Heart left ventricle (tissue), 16 donors: ENCODE data around the gene ALDH9A1. TPM values are rescaled to one million over a fixed set of nuclear protein-coding genes. Genes with fewer than 3 reads are reported as not detected.
"Not testable (repeated sequence)": the region's sequence is repeated elsewhere in the genome, so short reads cannot be mapped to it uniquely, and the experiment has no call there.

Source experiments
- ATAC-seq, 4 donors: fragments of 200-7000 bp; cut with Tn5 transposase; one replicate each; pipeline ENCODE4 v1.9.1; 2020 to 2022; ENCODE audit warnings: moderate library complexity in 4 of 4, mild to moderate bottlenecking in 3 of 4, moderate number of reproducible peaks in 1 of 4
- DNase-seq, 5 donors: peaks; one replicate each; pipeline ENCODE4 v3.0.0-alpha.2; 2020
- H3K27ac ChIP-seq, 12 donors: fragments of 200-600 bp; sonication (generic) in 4 of 12; one replicate each; pipeline versions ENCODE4 v1.5.0 to v1.8.0; 2016 to 2022; ENCODE audit warnings: mild to moderate bottlenecking in 2 of 12
- H3K27me3 ChIP-seq, 9 donors: fragments of 200-600 bp; sonication (generic) in 2 of 9; one replicate each; pipeline versions ENCODE4 v1.5.1 to v1.8.0; 2016 to 2022; ENCODE audit warnings: mild to moderate bottlenecking in 3 of 9
- H3K36me3 ChIP-seq, 9 donors: fragments of 200-600 bp; sonication (generic) in 2 of 9; one replicate each; pipeline versions ENCODE4 v1.5.0 to v1.8.0; 2018 to 2022; ENCODE audit warnings: mild to moderate bottlenecking in 2 of 9
- H3K4me1 ChIP-seq, 12 donors: fragments of 200-600 bp; sonication (generic) in 4 of 12; one replicate each; pipeline versions ENCODE4 v1.5.0 to v1.8.0; 2016 to 2022; ENCODE audit warnings: mild to moderate bottlenecking in 3 of 12
- H3K4me3 ChIP-seq, 12 donors: fragments of 200-600 bp; sonication (generic) in 4 of 12; one replicate each; pipeline versions ENCODE4 v1.5.0 to v1.8.0; 2017 to 2022; ENCODE audit warnings: mild to moderate bottlenecking in 9 of 12, moderate library complexity in 4 of 12
- H3K9me3 ChIP-seq, 12 donors: fragments of 200-600 bp; sonication (generic) in 4 of 12; one replicate each; pipeline versions ENCODE4 v1.5.0 to v1.8.0; 2016 to 2022; ENCODE audit warnings: mild to moderate bottlenecking in 1 of 12
- CTCF ChIP-seq, 12 donors: fragments of 200-600 bp; sonication (generic) in 4 of 12; IDR thresholded peaks; one replicate each; pipeline versions ENCODE4 v1.5.0 to v1.8.0; 2018 to 2022; ENCODE audit warnings: antibody characterized with exemption in 12 of 12, mild to moderate bottlenecking in 5 of 12
- POLR2A ChIP-seq, 2 donors: fragments of 450-650 bp; IDR thresholded peaks; one replicate each; pipeline ENCODE4 v1.6.1; 2017; ENCODE audit warnings: antibody characterized with exemption in 2 of 2, mild to moderate bottlenecking in 2 of 2, moderate library complexity in 2 of 2
- WGBS, 4 donors: extraction: QIAGEN DNeasy Blood & Tissue Kit in 2 of 4; methylation state at CpG; one replicate each; pipeline versions ENCODE4 v1.1.5 to v1.1.7; 2013 to 2018; 5-methylcytosine and 5-hydroxymethylcytosine counted together
- intact Hi-C, 10 donors: fragments of 100-400 bp; cut with DNase I; formaldehyde crosslinking; loops; one replicate each; pipeline versions ENCODE4 v1.11.1 to v1.14.2; 2022
- long read RNA-seq, 3 donors: library from polyadenylated mRNA; unstranded; transcript quantifications; one replicate each; pipeline ENCODE4 v2.0.0, GENCODE V29; 2020 to 2021
- polyA plus RNA-seq, 2 donors: library from polyadenylated mRNA; stranded (reverse); fragments of 200-250 nt; gene quantifications; one replicate each; pipeline ENCODE4 v1.2.3, GENCODE V29; 2013
- total RNA-seq, 9 donors: library from RNA; depleted of rRNA in 2 of 9; stranded (reverse); fragments of >200 nt in 2 of 9; fragmentation: NEBNext Ultra II Directional in 3 of 9; extraction: Animal tissue kit (Norgen Biotek cat#: 25700) in 3 of 9; gene quantifications; one replicate each; pipeline versions ENCODE4 v1.1.0 to v1.2.4, GENCODE V29; 2016 to 2023
- donor health status: ischemic (EF 13 %, LVEDD 7.1; RV severe dilation, severe dysfunction).
- donor health status: healthy with polysubstance abuse.
- donor health status: DM: no; HTN: yes; CAD: no.
- donor health status: DM: no; HTN: no; CAD: no.
- donor health status: ischemic (EF 25% LVEDD 6.9; RV normal size, moderate dysfunction).
- donor health status: ischemic (EF 25% LVEDD 5.7; RV mildly dilated, moderate dysfunction).
- donor health status: healthy.
- donor health status: DM: yes; HTN: yes; CAD: no.
- donor health status: ischemic (EF 35%, LVEDD 5.7; RV mildly dilated, moderate dysfunction).
- donor health status: nonischemic (EF 11% LVEDD 7.7; RV severe dilation, severe dysfunction).
- donor health status: DM: yes; HTN: yes; CAD: no.
- donor health status: PGD.
- donor health status: ischemic (EF 29% LVEDD 5.4; RV normal size, mild dysfunction).
- donor health status: nonischemic (EF 23%, LVEDD 6.1; RV moderate dilation, normal function).

Gene ALDH9A1
- total RNA-seq (10 to 100 TPM; 51.1 to 77.0 (median 66.1) TPM), polyA plus RNA-seq (10 to 100 TPM; 21.6 to 41.6 TPM)
- long read RNA-seq, donor 1, transcript ALDH9A1-201 (11 exons, 2,696 nt), result major isoform, 135 of 140 reads
- long read RNA-seq, donor 1, partial matches to known transcripts, result 3 of 140 reads
- long read RNA-seq, donor 1, other reads (novel, unspliced or antisense), result 1 of 140 reads
- long read RNA-seq, donor 2, transcript ALDH9A1-201 (11 exons, 2,696 nt), result major isoform, 603 of 631 reads
- long read RNA-seq, donor 2, partial matches to known transcripts, result 6 of 631 reads
- long read RNA-seq, donor 2, other reads (novel, unspliced or antisense), result 20 of 631 reads
- long read RNA-seq, donor 3, transcript ALDH9A1-201 (11 exons, 2,696 nt), result major isoform, 79 of 85 reads
- long read RNA-seq, donor 3, partial matches to known transcripts, result 3 of 85 reads
- long read RNA-seq, donor 3, other reads (novel, unspliced or antisense), result 3 of 85 reads

- H3K9me3 ChIP-seq, result no peaks in the 10 kb centered on the region
- DNase-seq (peak; percentile 89 to 95 (median 92)), ATAC-seq (peak; percentile 94 to 98 (median 96))
- TF ChIP-seq CTCF (IDR thresholded peaks at IDR 0.05), result peak in 9 of 12 donors; percentile 7 to 52 (median 41)
- TF ChIP-seq POLR2A (IDR thresholded peaks at IDR 0.05), result peak in 1 of 2 donors; percentile 87
- H3K4me1 ChIP-seq, result peaks cover 0 to 31% (median 19%) of the 10 kb centered on the region in 12 donors
- WGBS, 4 donors, result 1 to 2% (median 1%) methylated on average over 22 to 65 of the region's 65 CpGs
- H3K36me3 ChIP-seq, result peaks cover 0 to 10% (median 0%) of the 10 kb centered on the region in 9 donors
- H3K27ac ChIP-seq, result peak within 1 kb of the TSS; percentile 80 to 98 (median 94)
- intact Hi-C loops, result loop anchor here in 9 of 10 donors (1.0 to 10.0 kb wide), 10 partner anchors 63 to 101 kb away; partner anchors contain the start of genes MGST3 (in 7 of the 9) and TMCO1 (in 4 of the 9)
- peak within 1 kb of the TSS; percentile 41 to 89 (median 70) for H3K4me3 ChIP-seq
- H3K27me3 ChIP-seq, result no peaks in the 10 kb centered on the region
These were observed at the start of gene ALDH9A1 for GRCh38 chr1:165697881-165698760. Gene ALDH9A1 (minus strand): TSS chr1:165698562. CDS start chr1:165698558, 4 bp downstream.

- Histone ChIP-seq H3K4me3 (no peak overlapping the region), H3K4me1 (no peaks in the 10 kb centered on the region), H3K27ac (no peak overlapping the region), H3K9me3 (no peaks in the 10 kb centered on the region), H3K27me3 (no peaks in the 10 kb centered on the region), H3K36me3 (peaks cover 0 to 82% (median 59%) of the 10 kb centered on the region in 9 donors)
- TF ChIP-seq CTCF (IDR thresholded peaks at IDR 0.05), result no peak
- TF ChIP-seq POLR2A (IDR thresholded peaks at IDR 0.05), result no peak
- 89 to 93% (median 90%) methylated on average over 9 of the region's 9 CpGs for WGBS, 4 donors
- DNase-seq (no peak), ATAC-seq (no peak)
- intact Hi-C loops, result no loop called here
These were observed 49.5 kb upstream of the ALDH9A1 start for GRCh38 chr1:165747632-165748447.

- H3K27me3 ChIP-seq, H3K27ac ChIP-seq, ATAC-seq, DNase-seq, H3K4me1 ChIP-seq, H3K4me3 ChIP-seq, intact Hi-C loops, H3K9me3 ChIP-seq: not testable (repeated sequence)
- H3K36me3 ChIP-seq, result peaks cover 0 to 85% (median 65%) of the 10 kb centered on the region in 9 donors
- 84 to 100% (median 95%) methylated on average over 1 of the region's 1 CpG for WGBS, 4 donors
These were observed 46.6 kb upstream of the ALDH9A1 start for GRCh38 chr1:165744913-165745312.

- H3K9me3 ChIP-seq, result peaks cover 0 to 4% (median 0%) of the 10 kb centered on the region in 12 donors
- WGBS, 4 donors, result 89 to 98% (median 97%) methylated on average over 8 of the region's 8 CpGs
- intact Hi-C loops, result no loop called here
- no peak overlapping the region for H3K27ac ChIP-seq
- peaks cover 0 to 76% (median 54%) of the 10 kb centered on the region in 9 donors for H3K36me3 ChIP-seq
- no peak for TF ChIP-seq POLR2A (IDR thresholded peaks at IDR 0.05)
- TF ChIP-seq CTCF (IDR thresholded peaks at IDR 0.05), result no peak
- H3K27me3 ChIP-seq, result no peaks in the 10 kb centered on the region
- H3K4me3 ChIP-seq, result no peak overlapping the region
- peaks cover 0 to 11% (median 4%) of the 10 kb centered on the region in 12 donors for H3K4me1 ChIP-seq
- ATAC-seq, result no peak
- no peak for DNase-seq
These were observed 43.8 kb upstream of the ALDH9A1 start for GRCh38 chr1:165742194-165742593.
